Suppressor macrophage treated with lipopolysaccharide for 4 hours (primary cell): ENCODE data around the gene ANKRD28.
"Not testable (repeated sequence)": the region's sequence is repeated elsewhere in the genome, so short reads cannot be mapped to it uniquely, and the experiment has no call there.

Experiments
- DNase-seq: peaks from one replicate; pipeline ENCODE4 v3.0.0-alpha.2; 2020

ANKRD28 gene

GRCh38 chr3:15797642-15798303 lies at the start of gene ANKRD28:
ANKRD28 (minus strand) TSS chr3:15797979; CDS start chr3:15796521, 1,458 bp downstream.
- peak; percentile 82 for DNase-seq

DNA sequence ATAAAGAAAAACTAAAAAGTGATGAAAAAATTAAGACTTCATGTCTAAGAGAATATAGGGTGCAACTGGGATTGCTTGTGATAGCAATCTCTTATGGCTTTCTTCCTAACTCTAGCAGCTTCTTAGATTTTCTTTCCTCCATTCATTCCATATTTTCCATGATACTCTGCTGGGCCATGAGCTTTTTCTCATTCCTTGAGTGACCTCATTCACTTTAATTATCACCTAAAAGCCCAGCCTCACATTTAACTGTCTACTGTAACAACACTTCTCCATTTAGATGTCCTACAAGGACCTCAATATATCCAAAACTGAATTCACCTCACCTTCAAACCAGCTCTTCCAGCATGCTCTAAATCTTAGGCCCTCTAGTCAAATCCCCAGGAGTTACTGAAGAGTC lies 49.5 kb upstream of the ANKRD28 start:
- no peak for DNase-seq

DNA sequence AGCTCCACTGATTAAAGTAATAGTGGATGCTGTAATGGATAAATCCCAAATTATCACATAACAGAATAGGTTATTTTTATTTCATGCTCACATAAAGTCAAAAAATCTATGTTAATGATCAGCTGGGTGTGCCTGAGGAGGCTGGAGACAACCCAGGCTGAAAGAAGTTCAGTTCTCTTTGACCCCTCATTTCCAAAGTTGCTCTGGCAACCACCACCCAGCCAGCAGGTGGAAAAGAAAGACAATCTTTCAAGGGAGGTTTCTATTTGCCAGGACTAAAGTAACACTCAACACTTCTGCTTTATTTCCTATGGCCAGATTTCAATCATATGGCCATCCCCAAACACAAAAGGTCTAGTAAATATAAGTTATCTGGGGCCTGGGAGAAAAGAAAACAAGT lies 48.8 kb upstream of the ANKRD28 start:
- DNase-seq: no peak

DNA sequence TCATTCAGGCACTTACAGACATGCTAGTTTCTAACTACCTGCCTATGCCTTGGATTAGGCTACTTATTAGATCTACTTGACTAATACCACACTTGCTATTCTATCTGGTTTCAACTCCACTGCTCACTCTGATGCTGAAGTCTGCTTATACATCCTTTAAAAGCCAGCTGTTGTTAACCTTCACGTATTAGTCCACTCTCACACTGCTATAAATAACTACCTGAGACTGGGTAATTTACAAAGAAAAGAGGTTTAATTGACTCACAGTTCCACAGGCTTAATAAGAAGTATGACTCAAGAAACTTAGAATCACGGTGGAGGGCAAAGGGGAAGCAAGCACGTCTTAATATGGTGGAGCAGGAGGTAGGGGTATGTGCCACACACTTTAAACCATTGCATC lies 47.7 kb upstream of the ANKRD28 start:
- no peak for DNase-seq

DNA sequence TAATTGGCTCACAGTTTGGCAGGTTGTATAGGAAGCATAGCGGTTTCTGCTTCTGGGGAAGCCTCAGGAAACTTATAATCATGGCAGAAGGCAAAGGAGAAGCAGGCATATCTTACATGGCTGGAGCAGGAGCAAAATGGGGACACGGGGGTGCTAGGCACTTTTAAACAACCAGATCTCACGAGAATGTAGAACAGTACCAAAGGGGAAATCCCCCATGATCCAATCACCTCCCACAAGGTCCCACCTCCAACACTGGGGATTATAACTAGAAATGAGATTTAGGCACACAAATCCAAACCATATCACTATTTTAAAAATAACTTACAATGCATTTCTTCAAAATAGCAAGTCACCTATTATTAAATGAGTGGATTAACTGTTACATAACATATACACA lies 47.1 kb upstream of the ANKRD28 start:
- DNase-seq: no peak

DNA sequence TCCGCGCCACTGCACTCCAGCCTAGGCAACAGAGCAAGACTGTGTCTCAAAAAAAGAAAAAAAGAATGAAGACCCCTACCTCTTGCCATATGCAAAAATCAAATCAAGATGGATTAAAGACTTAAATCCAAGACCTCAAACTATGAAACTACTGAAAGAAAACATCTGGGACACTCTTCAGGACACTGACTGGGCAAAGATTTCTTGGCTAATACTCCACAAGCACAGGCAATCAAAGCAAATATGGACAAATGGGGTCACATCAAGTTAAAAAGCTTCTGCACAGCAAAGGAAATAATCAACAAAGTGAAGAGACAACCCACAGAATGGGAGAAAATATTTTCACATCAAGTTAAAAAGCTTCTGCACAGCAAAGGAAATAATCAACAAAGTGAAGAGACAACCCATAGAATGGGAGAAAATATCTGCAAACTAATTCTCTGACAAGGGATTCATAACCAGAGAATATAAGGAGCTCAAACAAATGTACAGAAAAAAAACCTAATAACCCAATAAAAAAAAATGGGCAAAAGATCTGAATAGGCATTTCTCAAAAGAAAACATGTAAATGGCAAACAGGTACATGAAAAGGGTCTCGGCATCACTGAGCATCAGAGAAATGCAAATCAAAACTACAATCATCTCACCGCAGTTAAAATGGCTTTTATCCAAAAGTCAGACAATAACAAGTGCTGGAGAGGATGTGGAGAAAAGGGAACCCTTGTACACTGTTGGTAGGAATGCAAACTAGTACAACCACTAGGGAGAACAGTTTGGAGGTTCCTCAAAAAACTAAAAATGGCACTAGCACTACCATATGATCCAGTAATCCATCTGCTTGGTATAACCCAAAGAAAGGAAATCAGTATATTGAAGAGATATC lies 43.6 kb upstream of the ANKRD28 start:
- DNase-seq: not testable (repeated sequence)

DNA sequence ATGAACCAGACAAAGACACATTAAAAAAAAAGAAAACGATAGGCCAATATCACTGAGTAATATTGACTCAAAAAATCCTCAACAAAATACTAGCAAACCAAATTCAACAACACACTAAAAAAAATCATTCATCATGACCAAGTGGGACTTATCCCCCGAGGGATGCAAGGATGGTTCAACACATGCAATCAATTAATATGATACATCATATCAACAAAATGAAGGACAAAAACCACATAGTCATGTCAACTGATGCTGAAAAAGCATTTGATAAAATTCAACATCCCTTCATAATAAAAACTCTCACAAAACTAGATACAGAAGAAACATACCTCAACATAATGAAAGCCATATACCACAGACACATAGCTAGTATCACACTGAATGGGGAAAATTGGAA lies 41.8 kb upstream of the ANKRD28 start:
- DNase-seq: no peak

DNA sequence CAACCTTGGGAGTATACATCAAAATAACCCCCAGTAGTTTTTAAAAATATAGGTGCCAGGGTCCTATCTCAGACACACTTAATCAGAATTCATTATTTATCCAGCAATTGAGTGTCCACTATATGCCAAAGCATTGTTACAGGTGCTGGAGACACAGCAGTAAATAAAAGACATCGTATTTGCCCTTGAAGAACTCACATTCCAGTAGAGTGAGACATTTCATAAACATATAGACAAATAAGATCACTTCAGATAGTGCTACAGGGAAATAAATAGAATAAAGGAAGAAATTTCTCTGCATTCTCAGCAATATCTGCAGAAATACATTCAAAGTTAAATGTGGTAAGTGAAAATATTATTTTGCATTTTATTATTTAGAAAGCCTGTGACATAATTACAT lies 34.1 kb upstream of the ANKRD28 start:
- no peak for DNase-seq

GRCh38 chr3:15825016-15825415 lies 27.2 kb upstream of the ANKRD28 start:
- DNase-seq: no peak

GRCh38 chr3:15823092-15823491 lies 25.3 kb upstream of the ANKRD28 start:
- no peak for DNase-seq

DNA sequence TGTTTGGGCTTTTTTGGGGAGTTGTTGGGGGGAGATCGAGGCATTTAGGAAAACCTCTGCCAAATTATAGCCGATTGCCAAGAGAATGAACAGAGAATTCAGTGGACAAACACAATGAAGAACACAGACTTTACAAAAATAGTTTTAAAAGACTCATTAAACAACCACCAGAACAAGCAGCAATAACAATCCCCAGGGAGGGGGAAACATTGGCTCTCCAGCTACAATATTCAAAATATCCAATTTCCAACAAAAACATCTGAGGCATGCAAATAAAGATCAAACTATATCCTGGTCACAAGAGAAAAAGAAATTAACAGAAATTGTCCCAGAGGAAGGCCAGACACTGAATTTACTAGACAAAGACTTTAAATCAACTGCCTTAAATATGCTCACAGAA lies 24.5 kb upstream of the ANKRD28 start:
- DNase-seq: no peak

GRCh38 chr3:15820911-15821310 lies 23.1 kb upstream of the ANKRD28 start:
- no peak for DNase-seq

DNA sequence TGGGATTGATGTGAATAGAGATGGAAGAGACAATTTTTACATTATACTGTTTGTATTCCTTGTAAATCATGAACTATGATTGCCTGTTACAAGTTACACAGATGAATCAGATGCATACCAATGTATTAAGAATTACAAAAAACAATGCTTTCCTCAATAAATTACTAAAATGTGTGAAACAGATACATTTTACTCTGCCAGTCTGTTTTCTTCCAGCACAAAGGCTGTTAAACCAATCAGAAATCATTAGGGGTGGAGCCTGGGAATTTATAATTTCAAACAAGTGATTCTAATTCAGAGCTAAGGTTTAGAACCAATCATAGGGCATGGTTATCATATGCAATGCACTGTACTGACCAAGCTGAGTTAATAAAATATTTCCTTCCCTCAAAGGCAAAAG lies 21.8 kb upstream of the ANKRD28 start:
- no peak for DNase-seq

DNA sequence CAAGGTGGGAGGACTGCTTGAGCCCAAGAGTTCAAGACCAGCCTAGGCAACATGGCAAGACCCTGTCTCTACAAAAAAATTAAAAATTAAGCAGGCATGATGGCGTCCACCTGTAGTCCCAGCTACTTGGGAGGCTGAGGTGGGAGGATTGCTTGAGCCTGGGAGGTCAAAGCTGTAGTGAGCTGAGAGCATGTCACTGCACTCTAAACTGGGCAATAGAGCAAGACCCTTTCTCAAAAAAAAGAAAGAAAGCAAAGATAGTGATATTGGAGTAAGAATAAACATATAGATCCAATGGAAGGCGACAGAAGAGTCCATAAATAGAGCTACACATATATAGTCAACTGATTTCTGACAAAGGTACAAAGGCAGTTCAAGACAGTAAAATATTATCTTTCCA lies 21.3 kb upstream of the ANKRD28 start:
- DNase-seq: no peak

DNA sequence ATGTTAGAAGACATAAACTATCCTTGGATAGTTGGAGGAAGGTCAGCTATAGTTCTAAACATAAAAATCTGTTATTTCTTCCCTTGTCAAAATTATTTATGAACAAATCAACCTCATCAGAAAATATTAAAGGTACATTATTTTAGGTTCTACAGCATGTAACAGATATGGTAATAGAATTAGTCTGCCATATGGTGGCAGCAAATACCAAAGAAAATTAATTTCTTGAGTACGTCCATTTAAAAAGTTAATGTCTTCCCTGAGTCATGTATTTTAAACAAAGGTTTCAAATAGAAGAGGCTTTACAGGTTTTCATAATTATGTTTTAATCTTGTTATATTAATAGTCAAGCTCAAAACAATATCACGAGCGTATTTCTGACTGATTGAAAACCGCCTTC lies 17.9 kb upstream of the ANKRD28 start:
- DNase-seq: peak; percentile 66

DNA sequence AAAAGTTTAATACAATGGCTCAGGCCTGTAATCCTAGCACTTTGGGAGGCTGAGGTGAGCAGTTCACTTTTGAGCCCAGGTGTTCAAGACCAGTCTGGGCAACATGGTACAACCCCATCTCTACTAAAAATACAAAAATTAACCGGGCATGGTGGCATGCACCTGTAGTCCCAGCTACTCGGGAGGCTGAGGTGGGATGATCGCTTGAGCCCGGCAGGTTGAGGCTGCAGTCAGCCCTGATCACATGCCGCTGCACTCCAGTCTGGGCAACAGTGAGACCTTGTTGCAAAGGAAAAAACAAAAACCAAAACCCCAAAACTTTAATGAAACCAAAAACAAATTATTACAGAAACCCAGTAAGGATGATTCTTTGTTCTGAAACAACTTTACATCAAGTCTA lies 15.3 kb upstream of the ANKRD28 start:
- DNase-seq: not testable (repeated sequence)

GRCh38 chr3:15812183-15812582 lies 14.4 kb upstream of the ANKRD28 start:
- DNase-seq: peak; percentile 61

DNA sequence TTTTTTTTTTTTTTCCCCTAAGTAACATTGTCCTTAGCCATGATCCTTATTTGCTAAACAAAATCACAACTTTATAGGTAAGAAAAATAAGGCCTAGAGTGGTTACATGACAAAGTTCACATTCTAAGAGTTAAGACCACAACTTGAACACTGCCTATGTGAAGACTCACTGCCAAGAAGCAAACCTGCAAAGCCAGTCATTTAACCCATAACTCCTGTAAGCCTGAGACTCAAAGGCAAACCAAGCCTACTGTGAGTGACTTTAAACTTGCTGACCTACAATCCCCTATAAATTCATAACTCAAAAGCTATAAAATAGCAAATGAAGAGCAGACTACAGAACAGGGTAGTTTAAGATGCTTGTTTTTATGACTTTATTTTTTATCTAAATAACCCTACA lies 12.9 kb upstream of the ANKRD28 start:
- DNase-seq: no peak

DNA sequence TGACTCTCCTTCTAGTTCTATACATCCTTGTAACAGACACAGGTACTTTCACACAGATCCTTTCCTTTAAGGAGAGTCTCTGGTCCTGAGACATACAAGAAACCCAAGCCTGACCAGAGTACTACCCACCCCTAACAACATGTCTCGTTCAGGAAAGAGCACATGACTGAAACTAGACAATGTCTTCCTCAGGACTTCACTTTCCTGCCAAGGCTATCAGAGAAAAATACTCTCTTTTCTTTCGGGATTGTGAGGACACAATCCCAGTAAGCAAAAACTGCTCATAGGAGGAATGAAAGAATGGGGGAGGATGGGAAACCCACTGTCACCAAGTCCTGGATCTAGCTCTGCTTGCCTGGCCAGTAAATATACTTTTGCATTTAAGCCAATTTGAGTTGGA lies 11.5 kb upstream of the ANKRD28 start:
- no peak for DNase-seq

- peak; percentile 67 for DNase-seq
Measured at GRCh38 chr3:15808679-15809310, 11.0 kb upstream of the ANKRD28 start.

DNA sequence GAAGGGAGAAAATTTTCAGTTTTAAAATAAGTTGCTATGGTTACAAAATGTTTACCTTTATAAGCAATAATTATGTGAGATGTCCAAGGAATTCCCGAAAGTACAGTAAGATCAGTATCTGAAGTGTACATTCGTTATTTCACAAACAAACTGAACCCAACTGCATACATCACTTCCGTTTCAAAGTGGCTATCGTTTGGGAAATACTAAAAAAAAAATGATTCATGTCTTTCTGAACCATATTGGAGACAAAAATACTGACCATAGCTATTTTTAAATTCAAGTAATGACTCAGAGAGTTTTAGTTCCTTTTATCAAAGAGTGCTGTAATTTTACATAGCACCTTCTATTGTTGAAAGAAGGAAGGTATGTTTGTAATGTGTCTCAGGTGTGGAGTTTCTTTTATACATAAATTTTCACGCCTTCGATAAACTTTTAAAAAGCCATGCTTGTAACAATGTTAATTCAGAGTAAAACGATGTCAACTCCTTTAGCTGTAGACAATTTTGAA lies 8.0 kb upstream of the ANKRD28 start:
- DNase-seq: peak; percentile 90

DNA sequence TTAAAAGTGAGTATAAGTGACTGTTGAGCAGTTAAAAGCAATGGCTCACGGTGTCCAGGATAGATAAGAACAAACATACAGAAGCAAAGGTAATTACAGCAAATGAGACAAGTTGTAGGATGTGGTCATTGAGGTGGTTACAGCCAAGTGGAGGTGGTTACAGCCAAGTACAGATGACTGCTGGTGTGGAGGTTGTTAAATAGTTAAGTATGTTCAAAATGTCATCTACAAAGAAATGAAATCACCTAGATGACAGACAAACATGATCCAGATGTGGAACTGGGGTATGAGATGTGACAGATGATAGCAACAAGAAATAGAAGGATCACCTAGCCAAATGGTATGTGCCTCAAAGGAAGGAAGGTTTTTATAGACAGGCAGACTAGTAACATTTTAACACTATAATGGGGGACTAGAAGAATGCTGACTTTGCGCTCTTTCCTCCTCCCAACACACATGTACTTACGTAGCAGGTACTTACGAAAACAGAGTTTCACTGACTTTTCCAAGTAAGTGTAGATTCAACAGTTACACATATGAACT lies 6.8 kb upstream of the ANKRD28 start:
- no peak for DNase-seq

- DNase-seq: no peak
Measured at GRCh38 chr3:15803921-15804320, 6.1 kb upstream of the ANKRD28 start.
